ENCODE data around the gene ZSCAN1.

ZSCAN1 gene

GRCh38 chr19:58040751-58041525 lies 7.1 kb downstream of the ZSCAN1 start:
- DNase-seq, result no peak

- no peak for DNase-seq
These were observed 8.9 kb downstream of the ZSCAN1 start for GRCh38 chr19:58042495-58043340.

- no peak for DNase-seq
These were observed 10.6 kb downstream of the ZSCAN1 start for GRCh38 chr19:58044391-58044790.

GRCh38 chr19:58044886-58045285 lies 11.1 kb downstream of the ZSCAN1 start:
- DNase-seq, result no peak

GRCh38 chr19:58045411-58046050 lies 11.7 kb downstream of the ZSCAN1 start:
- no peak for DNase-seq

GRCh38 chr19:58046856-58047255 lies 13.0 kb downstream of the ZSCAN1 start:
- DNase-seq, result no peak

- no peak for DNase-seq
These were observed 13.8 kb downstream of the ZSCAN1 start for GRCh38 chr19:58047672-58048071.

GRCh38 chr19:58052256-58052655 lies 18.4 kb downstream of the ZSCAN1 start:
- DNase-seq, result no peak

GRCh38 chr19:58053480-58054156 lies 19.8 kb downstream of the ZSCAN1 start:
- no peak for DNase-seq

GRCh38 chr19:58054901-58055874 lies 21.4 kb downstream of the ZSCAN1 start:
- DNase-seq, result peak; percentile 35 to 48

- no peak for DNase-seq
These were observed 22.4 kb downstream of the ZSCAN1 start for GRCh38 chr19:58056261-58056660.

- DNase-seq, result no peak
These were observed 23.0 kb downstream of the ZSCAN1 start for GRCh38 chr19:58056861-58057260.

GRCh38 chr19:58058467-58058866 lies 24.6 kb downstream of the ZSCAN1 start:
- DNase-seq, result no peak

- DNase-seq, result peak in 1 of 2 experiments; percentile 58
These were observed 25.3 kb downstream of the ZSCAN1 start, which contains the start of gene ZNF135 for GRCh38 chr19:58059003-58059670. ZNF135 (plus strand) TSS chr19:58059282; CDS start chr19:58060003, 721 bp downstream.

- DNase-seq, result no peak
These were observed 25.9 kb downstream of the ZSCAN1 start for GRCh38 chr19:58059671-58060078.

GRCh38 chr19:58060231-58060630 lies 26.4 kb downstream of the ZSCAN1 start:
- no peak for DNase-seq

GRCh38 chr19:58063712-58064111 lies 29.9 kb downstream of the ZSCAN1 start:
- no peak for DNase-seq

- DNase-seq, result no peak
These were observed 33.6 kb downstream of the ZSCAN1 start for GRCh38 chr19:58067240-58067912.

GRCh38 chr19:58079792-58080191 lies 46.0 kb downstream of the ZSCAN1 start:
- DNase-seq, result no peak

- DNase-seq, result no peak
These were observed 49.2 kb downstream of the ZSCAN1 start for GRCh38 chr19:58083021-58083420.

Measured in cerebellar nuclear complex (tissue), 1 donor.